NB4 (cell line): ENCODE measurements around the gene CNTN5.

ENCODE experiments used
- CTCF ChIP-seq: IDR thresholded peaks from one replicate; pipeline ENCODE4 v1.5.1; 2012; ENCODE audit warnings: low read depth, low read length
- MAX ChIP-seq: IDR thresholded peaks from 2 replicates; pipeline ENCODE4 v1.6.1; 2011; ENCODE audit warnings: low read depth, low read length
- MYC ChIP-seq: IDR thresholded peaks from 2 replicates; pipeline ENCODE4 v1.6.1; 2011; ENCODE audit warnings: low read depth, low read length
- POLR2A ChIP-seq: IDR thresholded peaks from 2 replicates; pipeline ENCODE4 v1.6.1; 2011; ENCODE audit warnings: mild to moderate bottlenecking; ENCODE audit not compliant: insufficient read length; ENCODE audit errors: extremely low read depth

- TF ChIP-seq POLR2A (no peak), CTCF (no peak), MAX (no peak), MYC (no peak)
These were observed 58.8 kb downstream of the CNTN5 start for GRCh38 chr11:99079576-99079975.
